Left colon (tissue), 2 donors: ENCODE results near the gene MSLN. TPM values are rescaled to one million over a fixed set of nuclear protein-coding genes. Genes with fewer than 3 reads are reported as not detected.
A peak's percentile ranks its signal among the peaks of the same experiment; 100 is the strongest.

Source experiments
- ATAC-seq: fragments of 200-7000 bp; cut with Tn5 transposase; one replicate; pipeline ENCODE4 v1.9.1; 2020; ENCODE audit warnings: mild to moderate bottlenecking, moderate library complexity
- DNase-seq, 2 donors: peaks; one replicate each; pipeline ENCODE4 v3.0.0-alpha.2; 2020
- intact Hi-C, 2 donors: fragments of 100-400 bp; cut with DNase I in 1 of 2; cut with micrococcal nuclease in 1 of 2; formaldehyde crosslinking; loops; one replicate each; pipeline versions ENCODE4 v1.11.2 to v1.14.0; 2022; cut with DNase I, micrococcal nuclease
- microRNA-seq, 2 donors: library from miRNA; unstranded; fragments of <30 nt; microRNA quantifications; one replicate each; pipeline versions ENCODE4 v1.1.0 to v1.2.0, GENCODE V29; 2020
- total RNA-seq, 2 donors: library from RNA; stranded (reverse); fragmentation: NEBNext Ultra II Directional; extraction: Animal tissue kit (Norgen Biotek cat#: 25700); gene quantifications; one replicate each; pipeline ENCODE4 v1.2.1, GENCODE V29; 2021
- donor health status: DM: no; HTN: no; CAD: no.
- donor health status: DM: yes; HTN: yes; CAD: no.

The MSLN gene
- total RNA-seq, 2 donors from 2014 or later = 6.4 to 7.0 TPM

- DNase-seq (peak; percentile 94 to 96), ATAC-seq (peak; percentile 97)
- intact Hi-C loops = no loop called here
Observed at GRCh38 chr16:807347-808084, 47.0 kb downstream of the MSLN start.

- DNase-seq = no peak
- intact Hi-C loops = no loop called here
- no peak for ATAC-seq
Observed at GRCh38 chr16:808085-808386, 47.5 kb downstream of the MSLN start.

GRCh38 chr16:813204-813915, 52.8 kb downstream of the MSLN start:
- intact Hi-C loops = loop anchor here (5.0 to 10.0 kb wide), 2 partner anchors 241 to 244 kb away; no protein-coding TSS in a partner anchor
- ATAC-seq = peak; percentile 74
- DNase-seq = peak in 1 of 2 donors; percentile 61

- DNase-seq (no peak), ATAC-seq (no peak)
- intact Hi-C loops = loop anchor here (5.0 to 10.0 kb wide), 2 partner anchors 241 to 243 kb away; no protein-coding TSS in a partner anchor
Observed at GRCh38 chr16:813916-814412, 53.4 kb downstream of the MSLN start.

GRCh38 chr16:814974-815373, 54.4 kb downstream of the MSLN start:
- DNase-seq = no peak
- no peak for ATAC-seq
- intact Hi-C loops = loop anchor here (5.0 to 10.0 kb wide), 2 partner anchors 240 to 242 kb away; no protein-coding TSS in a partner anchor

GRCh38 chr16:815861-816260, 55.3 kb downstream of the MSLN start:
- intact Hi-C loops = loop anchor here in 1 of 2 donors (10.0 kb wide), 1 partner anchor 239 kb away; no protein-coding TSS in a partner anchor
- ATAC-seq = no peak
- DNase-seq = no peak

- ATAC-seq (no peak), DNase-seq (no peak)
- intact Hi-C loops = loop anchor here in 1 of 2 donors (10.0 kb wide), 1 partner anchor 238 kb away; no protein-coding TSS in a partner anchor
Observed at GRCh38 chr16:817001-817906, 56.7 kb downstream of the MSLN start.

GRCh38 chr16:818132-818531, 57.6 kb downstream of the MSLN start:
- no peak for ATAC-seq
- intact Hi-C loops = loop anchor here in 1 of 2 donors (10.0 kb wide), 1 partner anchor 237 kb away; no protein-coding TSS in a partner anchor
- DNase-seq = no peak

Small RNA genes within 50 kb of the gene (microRNA-seq; reads per million reads assigned to microRNA genes)
- gene MIR662 = 0 reads per million in 2 donors

Other genes starting within 250 kb of the MSLN start
- 100 to 1,000 TPM in 1 of 2 donors, 10 to 100 TPM in 1; 98.8 to 102 TPM for gene CAPN15, start 233.0 kb upstream of the MSLN start, total RNA-seq
- gene PRR35, start 200.3 kb upstream of the MSLN start, total RNA-seq = not detected
- under 1 TPM in 1 of 2 donors, not detected in 1; 0.36 TPM for gene NHLRC4, start 193.7 kb upstream of the MSLN start, total RNA-seq
- gene PIGQ, start 190.8 kb upstream of the MSLN start, total RNA-seq = 10 to 100 TPM; 37.6 to 39.5 TPM
- 10 to 100 TPM; 38.2 to 43.4 TPM for gene RAB40C, start 170.7 kb upstream of the MSLN start, total RNA-seq
- gene WFIKKN1, start 129.7 kb upstream of the MSLN start, total RNA-seq = 1 to 10 TPM in 1 of 2 donors, under 1 TPM in 1; 0.64 to 3.6 TPM
- 10 to 100 TPM; 42.0 to 52.0 TPM for gene METTL26, start 124.4 kb upstream of the MSLN start, total RNA-seq
- gene MCRIP2, start 118.9 kb upstream of the MSLN start, total RNA-seq = 100 to 1,000 TPM in 1 of 2 donors, 10 to 100 TPM in 1; 98.5 to 161 TPM
- gene WDR90, start 111.4 kb upstream of the MSLN start, total RNA-seq = 10 to 100 TPM; 28.3 to 57.6 TPM
- 100 to 1,000 TPM; 118 to 158 TPM for gene RHOT2, start 92.6 kb upstream of the MSLN start, total RNA-seq
- gene RHBDL1, start 85.1 kb upstream of the MSLN start, total RNA-seq = 1 to 10 TPM; 4.4 to 5.3 TPM
- gene STUB1, start 80.3 kb upstream of the MSLN start, total RNA-seq = 100 to 1,000 TPM in 1 of 2 donors, 10 to 100 TPM in 1; 86.6 to 105 TPM
- gene JMJD8, start 76.4 kb upstream of the MSLN start, total RNA-seq = 10 to 100 TPM; 41.6 to 49.2 TPM
- 10 to 100 TPM in 1 of 2 donors, 1 to 10 TPM in 1; 9.5 to 10.6 TPM for gene WDR24, start 70.3 kb upstream of the MSLN start, total RNA-seq
- 1 to 10 TPM; 1.2 to 3.1 TPM for gene FBXL16, start 54.9 kb upstream of the MSLN start, total RNA-seq
- 10 to 100 TPM; 21.7 to 37.8 TPM for gene METRN, start 45.6 kb upstream of the MSLN start, total RNA-seq
- gene ANTKMT, start 39.6 kb upstream of the MSLN start, total RNA-seq = 10 to 100 TPM; 47.2 to 48.6 TPM
- gene CCDC78, start 34.3 kb upstream of the MSLN start, total RNA-seq = under 1 TPM; 0.75 to 0.95 TPM
- 1 to 10 TPM; 2.0 to 3.3 TPM for gene HAGHL, start 33.6 kb upstream of the MSLN start, total RNA-seq
- 10 to 100 TPM; 36.0 to 50.2 TPM for gene CIAO3, start 19.7 kb upstream of the MSLN start, total RNA-seq
- 10 to 100 TPM; 21.3 to 24.1 TPM for gene RPUSD1, start 27.6 kb downstream of the MSLN start, total RNA-seq
- 10 to 100 TPM in 1 of 2 donors, 1 to 10 TPM in 1; 9.5 to 20.3 TPM for gene CHTF18, start 27.9 kb downstream of the MSLN start, total RNA-seq
- under 1 TPM; 0.40 to 0.53 TPM for gene GNG13, start 40.0 kb downstream of the MSLN start, total RNA-seq
- 10 to 100 TPM; 17.3 to 22.6 TPM for gene LMF1, start 210.2 kb downstream of the MSLN start, total RNA-seq
- gene SOX8, start 221.0 kb downstream of the MSLN start, total RNA-seq = under 1 TPM; 0.31 to 0.70 TPM